H7 (cell line): Measurements from ENCODE around the gene PRKAG2. TPM values are rescaled to one million over a fixed set of nuclear protein-coding genes. Genes with fewer than 3 reads are reported as not detected.
"Not testable (repeated sequence)": the region's sequence is repeated elsewhere in the genome, so short reads cannot be mapped to it uniquely, and the experiment has no call there.

Experiments
- DNase-seq: peaks from one replicate; pipeline ENCODE4 v3.0.0; 2012
- H3K27me3 ChIP-seq: 2 replicates; pipeline ENCODE4 v1.6.0; 2011; ENCODE audit warnings: mild to moderate bottlenecking, low read length; ENCODE audit not compliant: control insufficient read depth, insufficient read depth
- H3K36me3 ChIP-seq: replicated peaks from 2 replicates; pipeline ENCODE4 v1.5.1; 2011; ENCODE audit warnings: low read length; ENCODE audit not compliant: control insufficient read depth, insufficient read depth
- H3K4me3 ChIP-seq: 2 replicates; pipeline ENCODE4 v1.5.1; 2011; ENCODE audit warnings: low read depth, mild to moderate bottlenecking, control low read depth, low read length, moderate library complexity; ENCODE audit not compliant: insufficient read depth
- total RNA-seq: library from RNA; depleted of rRNA; stranded (reverse); fragments of >200 nt; shearing (Covaris generic); gene quantifications from 2 replicates; pipeline ENCODE4 v1.2.3, GENCODE V29; 2014

Gene PRKAG2
- total RNA-seq, 1 experiment from 2014 or later = 6.0 TPM

DNA sequence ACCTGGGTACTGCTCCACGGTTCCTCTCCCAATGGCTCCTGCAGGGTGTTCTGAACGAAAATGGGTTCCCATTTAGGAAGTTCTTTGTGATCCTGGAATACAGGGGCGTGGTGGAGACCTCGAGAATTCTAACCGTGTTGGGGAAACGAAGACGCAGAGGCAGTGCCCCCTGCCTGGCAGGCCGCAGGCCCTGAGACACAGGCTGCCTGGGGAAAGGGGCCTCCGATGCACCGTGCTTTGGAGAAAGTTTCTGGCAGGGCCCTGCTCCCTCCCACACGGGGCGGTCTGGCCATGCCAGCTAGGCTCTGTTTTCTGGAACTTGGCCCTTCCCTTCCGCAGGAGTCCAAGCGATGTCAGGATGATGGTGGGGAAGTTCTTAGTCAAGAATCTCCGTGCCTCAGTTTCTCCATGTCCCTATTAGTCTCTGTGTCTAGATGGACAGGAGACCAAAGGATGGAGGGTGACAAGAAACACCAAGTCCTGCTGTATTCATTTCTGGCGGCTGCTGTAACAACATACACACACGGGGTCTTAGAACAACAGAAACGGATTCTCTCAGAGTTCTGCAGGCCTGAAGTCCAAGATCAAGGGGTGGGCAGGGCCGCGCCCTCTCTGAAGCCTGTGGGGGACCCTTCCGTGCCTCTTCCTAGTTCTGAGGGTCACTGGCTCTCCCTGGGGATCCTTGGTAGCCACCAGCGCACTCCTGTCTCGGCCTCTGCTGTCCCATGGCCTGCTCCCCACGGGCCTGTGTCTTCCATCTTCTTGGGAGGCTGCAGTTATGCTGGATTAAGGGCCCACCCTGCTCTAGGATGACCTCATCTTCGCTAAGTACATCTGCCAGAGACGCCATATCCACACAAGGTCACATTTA lies 27.7 kb downstream of the PRKAG2 start:
- Histone ChIP-seq H3K4me3 (no peak overlapping the region), H3K36me3 (no peaks in the 10 kb centered on the region), H3K27me3 (no peaks in the 10 kb centered on the region)
- DNase-seq = no peak

- Histone ChIP-seq H3K4me3 (no peak overlapping the region), H3K27me3 (no peaks in the 10 kb centered on the region), H3K36me3 (no peaks in the 10 kb centered on the region)
- DNase-seq = no peak
Observed at GRCh38 chr7:151847681-151848081, 29.2 kb downstream of the PRKAG2 start.

- H3K4me3 ChIP-seq = no peak overlapping the region
- no peaks in the 10 kb centered on the region for H3K36me3 ChIP-seq
- no peak for DNase-seq
- no peaks in the 10 kb centered on the region for H3K27me3 ChIP-seq
Observed at GRCh38 chr7:151847136-151847535, 29.8 kb downstream of the PRKAG2 start.

- no peaks in the 10 kb centered on the region for H3K27me3 ChIP-seq
- DNase-seq = no peak
- H3K4me3 ChIP-seq = no peak overlapping the region
- H3K36me3 ChIP-seq = no peaks in the 10 kb centered on the region
Observed at GRCh38 chr7:151845412-151846205, 31.3 kb downstream of the PRKAG2 start.

GRCh38 chr7:151844825-151845200 lies 32.1 kb downstream of the PRKAG2 start:
- Histone ChIP-seq H3K36me3 (no peaks in the 10 kb centered on the region), H3K27me3 (no peaks in the 10 kb centered on the region), H3K4me3 (no peak overlapping the region)
- no peak for DNase-seq

DNA sequence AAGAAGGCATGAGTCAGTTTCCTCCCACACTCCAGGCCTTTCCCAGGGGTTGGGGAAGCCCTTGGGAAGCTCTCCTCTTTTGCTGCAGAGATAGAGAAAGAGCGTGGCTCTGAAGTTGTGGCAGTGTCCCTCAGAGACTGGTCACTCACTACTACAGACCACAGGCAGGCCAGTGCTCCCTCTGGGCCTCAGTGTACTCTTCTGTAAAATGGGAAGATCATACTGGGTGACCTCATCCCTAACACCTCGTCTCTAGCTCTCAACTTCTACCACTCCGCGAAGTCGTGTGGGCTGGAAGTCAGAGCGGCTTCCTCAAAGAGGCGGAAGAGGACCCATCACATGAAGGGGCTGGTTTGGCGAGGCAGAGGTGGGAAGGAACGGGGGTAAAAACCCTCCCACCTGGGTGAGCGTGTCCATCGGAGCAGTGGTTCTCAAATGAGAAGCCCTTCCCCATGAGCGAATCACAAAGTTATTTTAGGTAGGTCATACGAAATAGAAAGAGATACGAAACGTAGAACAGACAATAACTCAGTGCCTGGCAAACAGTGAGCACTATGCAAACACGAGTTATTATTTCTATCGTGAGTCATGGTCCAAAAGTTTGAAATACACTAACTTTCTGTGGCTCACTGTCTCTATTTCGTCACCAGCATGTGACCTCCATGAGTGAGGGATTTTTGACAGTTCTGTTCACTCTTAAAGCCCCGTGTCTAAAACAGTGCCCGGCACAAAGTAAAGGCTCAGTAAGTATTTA lies 32.7 kb downstream of the PRKAG2 start:
- H3K4me3 ChIP-seq = no peak overlapping the region
- H3K27me3 ChIP-seq = no peaks in the 10 kb centered on the region
- no peak for DNase-seq
- no peaks in the 10 kb centered on the region for H3K36me3 ChIP-seq

DNA sequence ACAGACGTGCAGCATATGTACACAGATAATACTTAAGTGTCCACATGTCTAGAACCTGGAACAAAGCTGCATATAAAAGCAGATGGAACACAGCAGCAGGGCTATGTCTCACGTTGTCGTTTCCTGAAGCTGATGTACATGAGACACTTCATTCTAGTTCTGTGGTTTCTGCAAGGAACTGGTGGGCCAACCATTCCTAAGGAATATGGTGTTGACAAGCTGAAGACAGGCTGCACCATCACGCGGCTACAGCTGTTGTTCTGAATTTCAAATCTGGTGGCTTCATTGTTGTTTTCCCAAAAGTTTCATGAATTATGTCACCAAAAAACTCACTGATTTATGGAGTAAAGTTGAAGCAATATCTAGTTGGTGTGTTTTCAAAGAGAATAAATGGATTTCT lies 33.7 kb downstream of the PRKAG2 start:
- Histone ChIP-seq H3K36me3 (no peaks in the 10 kb centered on the region), H3K27me3 (no peaks in the 10 kb centered on the region), H3K4me3 (no peak overlapping the region)
- no peak for DNase-seq

GRCh38 chr7:151841395-151842051 lies 35.4 kb downstream of the PRKAG2 start:
- not testable (repeated sequence) for H3K4me3 ChIP-seq, H3K27me3 ChIP-seq, DNase-seq, H3K36me3 ChIP-seq

DNA sequence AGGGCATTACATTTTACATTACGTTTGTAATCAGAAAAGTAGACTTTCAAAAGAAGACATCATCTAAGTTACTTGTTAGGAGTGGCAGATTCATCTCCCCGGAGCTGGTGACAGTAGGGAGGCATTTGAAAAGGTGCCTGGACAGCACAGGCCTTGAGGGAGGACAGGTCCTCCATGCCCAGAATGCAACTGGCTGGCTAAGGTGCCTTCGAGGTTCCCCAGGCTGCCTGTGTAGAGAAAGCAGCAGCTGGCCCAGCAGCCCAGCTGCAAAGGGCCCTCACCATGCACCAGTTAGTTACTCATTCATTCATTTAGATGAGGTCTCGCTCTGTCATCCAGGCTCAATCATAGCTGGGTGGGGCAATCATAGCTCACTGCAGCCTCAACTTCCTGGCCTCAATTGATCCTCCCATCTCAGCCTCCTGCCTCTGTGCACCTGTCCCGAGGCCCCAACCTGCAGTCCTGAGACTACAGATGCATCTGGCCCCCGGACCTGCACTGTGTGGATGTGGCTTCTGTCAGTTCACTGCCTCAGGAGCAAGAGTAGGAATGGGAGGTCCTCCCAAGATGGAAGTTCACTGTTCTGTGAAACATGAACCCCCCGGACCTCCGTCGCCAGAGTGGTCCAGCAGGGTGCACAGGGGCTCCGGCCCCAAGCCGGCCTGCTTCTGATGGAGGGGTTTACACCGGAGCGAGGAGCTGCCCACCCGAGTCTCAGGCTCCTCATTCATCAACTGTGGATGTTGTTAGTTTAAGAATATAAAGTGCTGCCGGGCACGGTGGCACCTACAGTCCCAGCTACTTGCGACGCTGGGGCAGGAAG lies 36.6 kb downstream of the PRKAG2 start:
- no peaks in the 10 kb centered on the region for H3K36me3 ChIP-seq
- H3K27me3 ChIP-seq = no peaks in the 10 kb centered on the region
- no peak overlapping the region for H3K4me3 ChIP-seq
- no peak for DNase-seq

DNA sequence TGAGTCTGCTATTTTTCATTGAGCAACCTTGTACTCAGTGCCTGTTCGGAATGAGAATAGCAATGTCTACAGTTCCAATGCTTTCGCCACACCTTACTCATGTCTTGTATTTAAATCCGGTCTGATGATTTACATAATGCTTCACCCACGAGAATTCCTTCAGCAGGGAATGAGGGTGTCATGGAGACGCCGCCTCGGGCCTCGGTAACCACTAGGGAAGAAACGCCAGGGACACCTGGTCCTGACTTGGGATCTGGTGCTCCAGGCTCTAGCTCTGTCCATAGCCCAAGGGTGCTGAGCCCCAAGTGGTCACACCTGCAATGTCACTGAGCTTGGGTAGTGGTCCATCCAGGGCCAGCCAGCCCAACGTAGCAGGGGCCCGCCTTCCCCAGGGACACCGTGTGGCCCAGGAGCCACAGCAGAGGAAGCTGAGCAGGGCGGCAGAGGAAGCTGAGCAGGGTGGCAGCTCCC lies 37.4 kb downstream of the PRKAG2 start:
- no peak for DNase-seq
- no peak overlapping the region for H3K4me3 ChIP-seq
- no peaks in the 10 kb centered on the region for H3K36me3 ChIP-seq
- no peaks in the 10 kb centered on the region for H3K27me3 ChIP-seq

DNA sequence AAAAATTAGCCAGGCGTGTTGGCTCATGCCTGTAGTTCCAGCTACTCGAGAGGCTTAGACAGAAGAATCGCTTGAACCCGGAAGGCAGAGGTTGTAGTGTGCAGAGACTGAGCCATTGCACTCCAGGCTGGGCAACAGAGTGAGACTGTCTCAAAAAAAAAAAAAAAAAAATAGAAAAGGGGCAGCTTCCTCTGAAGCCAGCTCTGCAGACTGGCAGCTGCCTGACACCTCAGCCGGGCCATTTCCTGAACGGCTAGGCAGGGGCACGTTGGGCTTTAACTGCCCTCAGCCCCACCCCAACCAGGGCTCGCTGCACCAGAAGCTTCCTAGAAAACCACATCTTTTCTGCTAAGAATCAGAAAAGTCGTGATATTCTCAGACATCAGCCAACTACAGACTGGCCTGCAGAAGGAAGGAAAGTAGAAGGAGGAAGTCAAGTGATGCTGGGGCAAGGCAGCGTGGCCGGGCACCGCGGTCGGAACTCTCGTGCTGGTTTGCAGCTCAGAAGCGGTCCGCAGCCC lies 38.0 kb downstream of the PRKAG2 start:
- Histone ChIP-seq H3K27me3 (no peaks in the 10 kb centered on the region), H3K4me3 (no peak overlapping the region), H3K36me3 (no peaks in the 10 kb centered on the region)
- no peak for DNase-seq

DNA sequence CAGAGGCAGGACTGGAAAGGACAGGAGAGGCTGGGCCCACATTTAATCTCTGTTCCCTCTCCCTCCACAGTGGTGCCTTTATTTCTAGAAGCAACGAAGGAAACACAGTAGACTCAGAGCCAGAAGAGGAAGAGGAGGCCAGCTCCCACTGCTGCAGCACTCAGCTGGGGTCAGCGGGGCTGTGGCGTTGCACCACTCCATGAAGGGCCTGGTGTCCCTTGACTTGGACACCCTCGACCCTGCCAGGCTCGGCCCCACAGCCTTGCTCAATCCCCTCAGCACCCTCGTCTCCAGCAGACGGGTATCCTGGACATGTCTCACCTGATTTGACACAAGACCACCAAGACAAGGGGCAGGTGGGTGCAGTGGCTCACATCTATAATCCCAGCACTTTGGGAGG lies 38.8 kb downstream of the PRKAG2 start:
- no peaks in the 10 kb centered on the region for H3K27me3 ChIP-seq
- H3K4me3 ChIP-seq = no peak overlapping the region

DNA sequence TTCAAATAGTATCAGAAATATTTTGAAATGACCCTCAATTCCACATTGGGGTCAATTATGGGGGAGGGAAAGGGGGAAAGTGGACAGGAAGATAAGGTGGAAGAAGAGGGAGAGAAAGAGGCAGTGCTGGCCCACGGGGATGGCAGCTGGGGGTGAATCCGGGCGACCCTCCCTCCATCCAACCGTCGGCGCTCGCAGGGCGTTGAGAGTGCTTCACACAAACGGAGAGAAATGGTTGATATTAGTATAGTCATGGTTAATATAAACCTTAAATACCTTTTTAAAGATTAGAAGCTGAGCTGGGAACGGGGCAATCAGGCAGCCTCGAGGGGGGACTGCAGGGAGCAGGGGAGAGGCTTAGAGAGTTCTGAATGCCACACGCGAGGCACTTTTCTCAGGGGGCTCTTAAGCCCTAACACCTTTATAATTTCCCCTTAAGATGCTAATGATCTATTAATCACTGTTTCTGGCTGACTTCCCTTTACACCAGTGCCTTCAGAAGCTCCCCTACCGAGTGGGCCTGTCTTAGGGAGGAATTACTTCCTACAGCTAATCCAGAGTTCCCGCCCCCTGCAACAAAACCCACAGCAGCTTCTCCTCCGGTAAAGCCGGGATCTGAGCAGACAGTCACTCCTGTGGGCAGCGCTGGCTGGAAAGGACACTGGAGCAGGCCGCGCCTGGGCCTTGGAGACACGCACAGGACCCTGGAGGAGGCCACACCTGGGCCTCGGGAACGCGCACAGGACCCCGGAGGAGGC lies 39.5 kb downstream of the PRKAG2 start:
- DNase-seq = peak; percentile 84
- Histone ChIP-seq H3K27me3 (no peaks in the 10 kb centered on the region), H3K4me3 (no peak overlapping the region), H3K36me3 (no peaks in the 10 kb centered on the region)

More for the DNA sequence above, 38.8 kb downstream of the PRKAG2 start:
- H3K36me3 ChIP-seq = no peaks in the 10 kb centered on the region
- no peak for DNase-seq
